Right lobe of liver (tissue), 4 donors: ENCODE data around the gene PLCL1.

ENCODE experiments used
- POLR2A ChIP-seq: fragments of 450-650 bp; IDR thresholded peaks from one replicate; pipeline ENCODE4 v1.6.1; 2017; ENCODE audit warnings: antibody characterized with exemption, mild to moderate bottlenecking
- TF ChIP-seq, protein P1 (sequence below), 4 donors: fragments of 200-600 bp in 3 of 4; fragments of 450-650 bp in 1 of 4; IDR thresholded peaks; one replicate each; pipeline versions ENCODE4 v1.5.1 to v1.8.0; 2016 to 2022; ENCODE audit warnings: antibody characterized with exemption in 4 of 4, mild to moderate bottlenecking in 2 of 4
- donor health status: DM: no; HTN: no; CAD: no.
- donor health status: DM: no; HTN: no; CAD: no.
- donor health status: DM: no; HTN: yes; CAD: no.

DNA sequence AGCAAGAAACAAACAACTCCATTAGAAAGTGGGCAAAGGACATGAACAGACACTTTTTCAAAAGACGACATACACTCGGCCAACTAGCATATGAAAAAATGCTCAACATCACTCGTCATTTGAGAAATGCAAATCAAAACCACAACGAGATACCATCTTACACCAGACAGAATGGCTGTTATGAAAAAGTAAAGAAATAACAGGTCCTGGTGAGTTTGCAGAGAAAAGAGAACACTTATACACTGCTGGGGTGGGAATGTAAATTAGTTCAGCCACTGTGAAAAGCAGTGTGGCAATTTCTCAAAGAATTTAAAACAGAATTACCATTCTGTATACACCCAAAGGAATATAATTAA is 130.5 kb downstream of the PLCL1 start:
- TF ChIP-seq, protein P1, sequence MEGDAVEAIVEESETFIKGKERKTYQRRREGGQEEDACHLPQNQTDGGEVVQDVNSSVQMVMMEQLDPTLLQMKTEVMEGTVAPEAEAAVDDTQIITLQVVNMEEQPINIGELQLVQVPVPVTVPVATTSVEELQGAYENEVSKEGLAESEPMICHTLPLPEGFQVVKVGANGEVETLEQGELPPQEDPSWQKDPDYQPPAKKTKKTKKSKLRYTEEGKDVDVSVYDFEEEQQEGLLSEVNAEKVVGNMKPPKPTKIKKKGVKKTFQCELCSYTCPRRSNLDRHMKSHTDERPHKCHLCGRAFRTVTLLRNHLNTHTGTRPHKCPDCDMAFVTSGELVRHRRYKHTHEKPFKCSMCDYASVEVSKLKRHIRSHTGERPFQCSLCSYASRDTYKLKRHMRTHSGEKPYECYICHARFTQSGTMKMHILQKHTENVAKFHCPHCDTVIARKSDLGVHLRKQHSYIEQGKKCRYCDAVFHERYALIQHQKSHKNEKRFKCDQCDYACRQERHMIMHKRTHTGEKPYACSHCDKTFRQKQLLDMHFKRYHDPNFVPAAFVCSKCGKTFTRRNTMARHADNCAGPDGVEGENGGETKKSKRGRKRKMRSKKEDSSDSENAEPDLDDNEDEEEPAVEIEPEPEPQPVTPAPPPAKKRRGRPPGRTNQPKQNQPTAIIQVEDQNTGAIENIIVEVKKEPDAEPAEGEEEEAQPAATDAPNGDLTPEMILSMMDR (IDR thresholded peaks at IDR 0.05), result no peak
- TF ChIP-seq POLR2A, result no peak
